ENCODE results near the gene ZNF532.

ZNF532 gene

DNA sequence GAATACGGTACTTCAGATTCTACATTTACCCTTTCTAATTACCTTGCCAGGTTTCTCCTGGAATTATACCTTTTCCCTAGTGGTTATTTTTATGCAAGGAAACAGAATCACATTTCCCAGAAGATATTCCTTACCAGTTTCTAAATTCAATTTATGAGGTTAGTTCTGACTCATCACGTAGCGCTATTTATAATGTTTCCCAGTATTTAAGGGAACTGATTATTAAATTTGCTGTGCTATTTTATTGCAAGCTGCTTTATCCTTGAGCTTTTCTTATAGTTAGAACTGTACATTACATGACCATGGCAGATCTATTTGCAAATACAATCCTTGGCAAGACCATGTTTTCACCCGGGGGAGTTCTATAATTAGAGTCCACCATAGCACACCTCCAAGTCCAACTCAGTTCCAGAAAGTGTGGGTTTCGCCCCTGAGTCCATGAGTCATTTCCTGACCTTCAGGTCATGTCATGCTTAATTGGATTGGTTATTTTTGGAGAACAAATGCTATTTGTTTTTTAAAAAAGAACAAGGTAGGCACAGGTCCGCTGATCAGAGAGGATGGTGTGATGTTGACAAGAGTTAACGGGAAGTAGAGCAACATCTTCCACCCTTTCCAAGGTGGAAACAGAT lies 126.6 kb downstream of the ZNF532 start:
- H3K4me3 ChIP-seq (replicated peaks; ENCODE audit: insufficient read depth, low read length), result no peak overlapping the region
- TF ChIP-seq, protein P1, sequence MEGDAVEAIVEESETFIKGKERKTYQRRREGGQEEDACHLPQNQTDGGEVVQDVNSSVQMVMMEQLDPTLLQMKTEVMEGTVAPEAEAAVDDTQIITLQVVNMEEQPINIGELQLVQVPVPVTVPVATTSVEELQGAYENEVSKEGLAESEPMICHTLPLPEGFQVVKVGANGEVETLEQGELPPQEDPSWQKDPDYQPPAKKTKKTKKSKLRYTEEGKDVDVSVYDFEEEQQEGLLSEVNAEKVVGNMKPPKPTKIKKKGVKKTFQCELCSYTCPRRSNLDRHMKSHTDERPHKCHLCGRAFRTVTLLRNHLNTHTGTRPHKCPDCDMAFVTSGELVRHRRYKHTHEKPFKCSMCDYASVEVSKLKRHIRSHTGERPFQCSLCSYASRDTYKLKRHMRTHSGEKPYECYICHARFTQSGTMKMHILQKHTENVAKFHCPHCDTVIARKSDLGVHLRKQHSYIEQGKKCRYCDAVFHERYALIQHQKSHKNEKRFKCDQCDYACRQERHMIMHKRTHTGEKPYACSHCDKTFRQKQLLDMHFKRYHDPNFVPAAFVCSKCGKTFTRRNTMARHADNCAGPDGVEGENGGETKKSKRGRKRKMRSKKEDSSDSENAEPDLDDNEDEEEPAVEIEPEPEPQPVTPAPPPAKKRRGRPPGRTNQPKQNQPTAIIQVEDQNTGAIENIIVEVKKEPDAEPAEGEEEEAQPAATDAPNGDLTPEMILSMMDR (IDR thresholded peaks at IDR 0.05; ENCODE audit: insufficient read depth, low read length), result no peak
- TF ChIP-seq SPI1 (IDR thresholded peaks at IDR 0.05; ENCODE audit: borderline replicate concordance, low read depth) (no peak), GABPA (IDR thresholded peaks at IDR 0.05; ENCODE audit: low read depth) (no peak), POLR2AphosphoS5 (IDR thresholded peaks at IDR 0.05; ENCODE audit: low read depth) (no peak)
- TF ChIP-seq, protein P2, sequence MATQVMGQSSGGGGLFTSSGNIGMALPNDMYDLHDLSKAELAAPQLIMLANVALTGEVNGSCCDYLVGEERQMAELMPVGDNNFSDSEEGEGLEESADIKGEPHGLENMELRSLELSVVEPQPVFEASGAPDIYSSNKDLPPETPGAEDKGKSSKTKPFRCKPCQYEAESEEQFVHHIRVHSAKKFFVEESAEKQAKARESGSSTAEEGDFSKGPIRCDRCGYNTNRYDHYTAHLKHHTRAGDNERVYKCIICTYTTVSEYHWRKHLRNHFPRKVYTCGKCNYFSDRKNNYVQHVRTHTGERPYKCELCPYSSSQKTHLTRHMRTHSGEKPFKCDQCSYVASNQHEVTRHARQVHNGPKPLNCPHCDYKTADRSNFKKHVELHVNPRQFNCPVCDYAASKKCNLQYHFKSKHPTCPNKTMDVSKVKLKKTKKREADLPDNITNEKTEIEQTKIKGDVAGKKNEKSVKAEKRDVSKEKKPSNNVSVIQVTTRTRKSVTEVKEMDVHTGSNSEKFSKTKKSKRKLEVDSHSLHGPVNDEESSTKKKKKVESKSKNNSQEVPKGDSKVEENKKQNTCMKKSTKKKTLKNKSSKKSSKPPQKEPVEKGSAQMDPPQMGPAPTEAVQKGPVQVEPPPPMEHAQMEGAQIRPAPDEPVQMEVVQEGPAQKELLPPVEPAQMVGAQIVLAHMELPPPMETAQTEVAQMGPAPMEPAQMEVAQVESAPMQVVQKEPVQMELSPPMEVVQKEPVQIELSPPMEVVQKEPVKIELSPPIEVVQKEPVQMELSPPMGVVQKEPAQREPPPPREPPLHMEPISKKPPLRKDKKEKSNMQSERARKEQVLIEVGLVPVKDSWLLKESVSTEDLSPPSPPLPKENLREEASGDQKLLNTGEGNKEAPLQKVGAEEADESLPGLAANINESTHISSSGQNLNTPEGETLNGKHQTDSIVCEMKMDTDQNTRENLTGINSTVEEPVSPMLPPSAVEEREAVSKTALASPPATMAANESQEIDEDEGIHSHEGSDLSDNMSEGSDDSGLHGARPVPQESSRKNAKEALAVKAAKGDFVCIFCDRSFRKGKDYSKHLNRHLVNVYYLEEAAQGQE (IDR thresholded peaks at IDR 0.05; ENCODE audit: insufficient replicate concordance, low read depth), result no peak
- peaks cover 3% of the 10 kb centered on the region for H3K27me3 ChIP-seq (ENCODE audit: insufficient read depth, poor library complexity, severe bottlenecking)
- no peak overlapping the region for H3K27ac ChIP-seq (replicated peaks)
- DNase-seq (ENCODE audit: low read depth in 1 of 2, low spot score in 1 of 2), result no peak

DNA sequence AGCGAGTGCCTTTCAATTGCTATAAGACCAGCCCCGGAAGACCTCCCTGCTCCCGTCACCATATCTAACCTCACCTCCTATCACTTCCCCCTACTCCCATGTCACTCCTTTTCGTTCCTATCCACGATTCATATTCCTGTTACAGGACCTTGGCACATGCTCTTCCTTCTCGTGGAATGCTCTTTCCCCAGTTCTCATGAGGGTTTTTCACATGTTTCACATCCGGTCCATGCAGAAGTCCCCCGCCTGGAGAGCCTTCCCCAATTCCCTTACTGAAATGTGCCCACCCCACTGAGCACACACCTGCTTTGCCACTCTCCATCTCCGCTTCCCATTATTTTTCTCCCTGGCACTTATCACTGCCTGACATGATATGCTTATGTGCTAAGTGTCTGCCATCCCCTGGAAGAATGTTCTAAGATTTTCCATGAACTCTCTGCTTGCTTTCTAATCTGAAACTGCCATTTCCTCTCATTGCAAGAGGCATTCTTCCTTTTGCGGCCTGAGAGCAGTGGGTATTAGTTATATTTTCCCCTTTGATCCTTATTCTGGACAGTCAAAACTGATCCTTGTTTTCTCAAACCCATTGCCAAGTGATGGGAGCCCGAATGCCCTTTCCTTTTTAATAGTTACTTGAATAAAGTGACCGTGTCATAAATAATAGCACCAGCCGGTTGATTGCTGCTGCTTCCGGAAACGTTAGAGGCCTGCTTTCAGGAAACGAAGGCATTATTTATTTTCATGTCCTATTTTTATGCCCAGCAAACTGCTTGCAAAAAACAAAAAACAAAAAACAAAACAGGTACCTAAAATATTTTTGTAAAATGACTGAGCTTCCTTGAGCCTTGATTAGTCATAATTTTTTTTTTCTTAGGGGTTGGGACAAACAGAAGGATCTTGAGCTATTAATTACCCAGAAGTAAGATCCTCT lies 127.9 kb downstream of the ZNF532 start:
- peaks cover 3% of the 10 kb centered on the region for H3K27me3 ChIP-seq (ENCODE audit: insufficient read depth, poor library complexity, severe bottlenecking)
- no peak overlapping the region for H3K4me3 ChIP-seq (replicated peaks; ENCODE audit: insufficient read depth, low read length)
- no peak for TF ChIP-seq POLR2AphosphoS5 (IDR thresholded peaks at IDR 0.05; ENCODE audit: low read depth)
- TF ChIP-seq, protein P2 (IDR thresholded peaks at IDR 0.05; ENCODE audit: insufficient replicate concordance, low read depth), result no peak
- TF ChIP-seq SPI1 (IDR thresholded peaks at IDR 0.05; ENCODE audit: borderline replicate concordance, low read depth), result no peak
- no peak for TF ChIP-seq GABPA (IDR thresholded peaks at IDR 0.05; ENCODE audit: low read depth)
- TF ChIP-seq, protein P1 (IDR thresholded peaks at IDR 0.05; ENCODE audit: insufficient read depth, low read length), result no peak
- DNase-seq (ENCODE audit: low read depth in 1 of 2, low spot score in 1 of 2), result no peak
- no peak overlapping the region for H3K27ac ChIP-seq (replicated peaks)

DNA sequence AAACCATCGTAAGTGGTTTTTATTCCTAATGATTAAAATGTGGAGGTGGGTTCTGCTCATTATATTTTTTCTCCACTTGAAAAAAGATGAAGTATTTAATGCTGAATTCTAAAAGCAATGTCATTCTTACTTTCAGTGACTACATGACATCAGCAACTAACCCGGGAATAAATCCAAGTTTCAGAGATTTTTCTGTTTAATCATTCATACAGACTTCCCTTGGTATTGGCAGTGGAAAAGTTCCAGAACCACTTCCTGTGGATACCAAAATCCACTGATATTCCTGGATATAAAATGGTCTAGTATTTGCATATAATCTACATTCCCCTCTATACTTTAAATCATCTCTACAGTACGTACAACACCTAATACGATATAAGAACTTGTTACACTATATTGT lies 128.6 kb downstream of the ZNF532 start:
- Histone ChIP-seq H3K4me3 (replicated peaks; ENCODE audit: insufficient read depth, low read length) (no peak overlapping the region), H3K27ac (replicated peaks) (no peak overlapping the region), H3K27me3 (ENCODE audit: insufficient read depth, poor library complexity, severe bottlenecking) (peaks cover 3% of the 10 kb centered on the region)
- TF ChIP-seq SPI1 (IDR thresholded peaks at IDR 0.05; ENCODE audit: borderline replicate concordance, low read depth) (no peak), POLR2AphosphoS5 (IDR thresholded peaks at IDR 0.05; ENCODE audit: low read depth) (no peak), GABPA (IDR thresholded peaks at IDR 0.05; ENCODE audit: low read depth) (no peak)
- TF ChIP-seq, protein P2 (IDR thresholded peaks at IDR 0.05; ENCODE audit: insufficient replicate concordance, low read depth), result no peak
- TF ChIP-seq, protein P1 (IDR thresholded peaks at IDR 0.05; ENCODE audit: insufficient read depth, low read length), result no peak
- no peak for DNase-seq (ENCODE audit: low read depth in 1 of 2, low spot score in 1 of 2)

Data from HL-60 (cell line).